ENCODE data around the gene AKAP17A. TPM values are rescaled to one million over a fixed set of nuclear protein-coding genes. Genes with fewer than 3 reads are reported as not detected.
A peak's percentile ranks its signal among the peaks of the same experiment; 100 is the strongest.
"Not testable (repeated sequence)": the region's sequence is repeated elsewhere in the genome, so short reads cannot be mapped to it uniquely, and the experiment has no call there.

Gene AKAP17A
- polyA plus RNA-seq, 3 donors from 2014 or later: 13.3 to 50.1 (median 15.4) TPM

- H3K27ac Mint-ChIP-seq: no peak overlapping the region
- no peak overlapping the region for H3K4me3 Mint-ChIP-seq
- no peaks in the 10 kb centered on the region for H3K36me3 Mint-ChIP-seq
- peaks cover 0 to 5% (median 0%) of the 10 kb centered on the region in 3 donors for H3K27me3 Mint-ChIP-seq (ENCODE audit: low read depth in 3 of 3)
- H3K4me1 Mint-ChIP-seq: peaks cover 15 to 21% of the 10 kb centered on the region in 2 donors
- no peaks in the 10 kb centered on the region for H3K9me3 Mint-ChIP-seq
- DNase-seq: no peak
These were observed 26.4 kb upstream of the AKAP17A start for GRCh38 chrX:1564750-1565683.

- not testable (repeated sequence) for H3K9me3 Mint-ChIP-seq; H3K4me3 Mint-ChIP-seq; H3K36me3 Mint-ChIP-seq; H3K27ac Mint-ChIP-seq; DNase-seq; H3K27me3 Mint-ChIP-seq (ENCODE audit: low read depth in 3 of 3)
- H3K4me1 Mint-ChIP-seq: peaks cover 18 to 19% of the 10 kb centered on the region in 2 donors
These were observed 17.2 kb upstream of the AKAP17A start for GRCh38 chrX:1574181-1574580.

GRCh38 chrX:1576201-1576992 is 15.0 kb upstream of the AKAP17A start:
- Mint-ChIP-seq H3K4me3 (no peak overlapping the region), H3K36me3 (no peaks in the 10 kb centered on the region), H3K27ac (no peak overlapping the region), H3K27me3 (ENCODE audit: low read depth in 3 of 3) (no peaks in the 10 kb centered on the region), H3K4me1 (peaks cover 2 to 9% of the 10 kb centered on the region in 2 donors), H3K9me3 (peaks cover 0 to 2% (median 0%) of the 10 kb centered on the region in 6 donors)
- DNase-seq: no peak

GRCh38 chrX:1577845-1578244 is 13.6 kb upstream of the AKAP17A start:
- Mint-ChIP-seq H3K27ac (no peak overlapping the region), H3K27me3 (ENCODE audit: low read depth in 3 of 3) (peaks cover 0 to under 1% (median 0%) of the 10 kb centered on the region in 3 donors), H3K4me3 (no peak overlapping the region), H3K9me3 (no peaks in the 10 kb centered on the region), H3K4me1 (peaks cover 3 to 11% of the 10 kb centered on the region in 2 donors), H3K36me3 (no peaks in the 10 kb centered on the region)
- no peak for DNase-seq

- no peaks in the 10 kb centered on the region for H3K9me3 Mint-ChIP-seq
- peaks cover 0 to 1% (median 0%) of the 10 kb centered on the region in 3 donors for H3K27me3 Mint-ChIP-seq (ENCODE audit: low read depth in 3 of 3)
- no peak overlapping the region for H3K4me3 Mint-ChIP-seq
- H3K36me3 Mint-ChIP-seq: no peaks in the 10 kb centered on the region
- peaks cover 7 to 17% of the 10 kb centered on the region in 2 donors for H3K4me1 Mint-ChIP-seq
- no peak for DNase-seq
- H3K27ac Mint-ChIP-seq: no peak overlapping the region
These were observed 12.8 kb upstream of the AKAP17A start for GRCh38 chrX:1578511-1579173.

- Mint-ChIP-seq H3K4me3 (no peak overlapping the region), H3K27ac (peak overlapping the region in 3 of 6 donors; percentile 21 to 77 (median 46)), H3K4me1 (peaks cover 7 to 17% of the 10 kb centered on the region in 2 donors), H3K36me3 (no peaks in the 10 kb centered on the region), H3K9me3 (no peaks in the 10 kb centered on the region), H3K27me3 (ENCODE audit: low read depth in 3 of 3) (peaks cover 0 to 1% (median 0%) of the 10 kb centered on the region in 3 donors)
- DNase-seq: peak; percentile 73 to 79 (median 75)
These were observed 10.3 kb upstream of the AKAP17A start for GRCh38 chrX:1581132-1581531.

- peaks cover 7 to 24% of the 10 kb centered on the region in 2 donors for H3K4me1 Mint-ChIP-seq
- H3K36me3 Mint-ChIP-seq: no peaks in the 10 kb centered on the region
- DNase-seq: no peak
- H3K4me3 Mint-ChIP-seq: no peak overlapping the region
- no peaks in the 10 kb centered on the region for H3K9me3 Mint-ChIP-seq
- H3K27ac Mint-ChIP-seq: peak overlapping the region in 2 of 6 donors; percentile 71 to 74
- H3K27me3 Mint-ChIP-seq (ENCODE audit: low read depth in 3 of 3): peaks cover 0 to 1% (median 0%) of the 10 kb centered on the region in 3 donors
These were observed 8.5 kb upstream of the AKAP17A start for GRCh38 chrX:1582686-1583437.

GRCh38 chrX:1584237-1585011 is 7.0 kb upstream of the AKAP17A start:
- Mint-ChIP-seq H3K36me3 (no peaks in the 10 kb centered on the region), H3K27me3 (ENCODE audit: low read depth in 3 of 3) (peaks cover 0 to 1% (median 0%) of the 10 kb centered on the region in 3 donors), H3K9me3 (no peaks in the 10 kb centered on the region), H3K27ac (no peak overlapping the region), H3K4me3 (no peak overlapping the region), H3K4me1 (peaks cover 10 to 25% of the 10 kb centered on the region in 2 donors)
- DNase-seq: no peak

GRCh38 chrX:1587161-1587560 is 4.2 kb upstream of the AKAP17A start:
- no peak for DNase-seq
- Mint-ChIP-seq H3K4me3 (no peak overlapping the region), H3K4me1 (peaks cover 17 to 20% of the 10 kb centered on the region in 2 donors), H3K36me3 (no peaks in the 10 kb centered on the region), H3K27ac (peak overlapping the region in 1 of 6 donors; percentile 59), H3K27me3 (ENCODE audit: low read depth in 3 of 3) (peaks cover 4 to 12% (median 6%) of the 10 kb centered on the region in 3 donors), H3K9me3 (no peaks in the 10 kb centered on the region)

GRCh38 chrX:1589356-1590130 is 1.9 kb upstream of the AKAP17A start:
- Mint-ChIP-seq H3K27ac (peak overlapping the region in 5 of 6 donors; percentile 23 to 79 (median 52)), H3K9me3 (no peaks in the 10 kb centered on the region), H3K36me3 (peaks cover 0 to 6% (median 0%) of the 10 kb centered on the region in 3 donors), H3K4me3 (peak overlapping the region in 1 of 5 donors; percentile 30), H3K27me3 (ENCODE audit: low read depth in 3 of 3) (peaks cover 6 to 25% (median 10%) of the 10 kb centered on the region in 3 donors), H3K4me1 (peaks cover 30 to 32% of the 10 kb centered on the region in 2 donors)
- no peak for DNase-seq

GRCh38 chrX:1591863-1592469 is 562 bp downstream of the AKAP17A start:
- H3K27ac Mint-ChIP-seq: peak overlapping the region; percentile 80 to 97 (median 94)
- H3K4me1 Mint-ChIP-seq: peaks cover 39 to 42% of the 10 kb centered on the region in 2 donors
- peak overlapping the region; percentile 88 to 93 (median 91) for H3K4me3 Mint-ChIP-seq
- H3K36me3 Mint-ChIP-seq: peaks cover 0 to 21% (median 6%) of the 10 kb centered on the region in 3 donors
- DNase-seq: no peak
- H3K9me3 Mint-ChIP-seq: no peaks in the 10 kb centered on the region
- H3K27me3 Mint-ChIP-seq (ENCODE audit: low read depth in 3 of 3): peaks cover 10 to 31% (median 10%) of the 10 kb centered on the region in 3 donors
